Small intestine (tissue), 7 donors: ENCODE data around the gene MCF2L2. TPM values are rescaled to one million over a fixed set of nuclear protein-coding genes. Genes with fewer than 3 reads are reported as not detected.
"Not testable (repeated sequence)": the region's sequence is repeated elsewhere in the genome, so short reads cannot be mapped to it uniquely, and the experiment has no call there.

Experiments used
- DNase-seq, 2 donors: peaks; one replicate each; pipeline versions ENCODE4 v3.0.0 to v3.0.0-alpha.2; 2013
- FAIRE-seq: peaks from 2 replicates; lab custom pipeline; 2012; peaks lifted over from hg19 to GRCh38; lab: Jason Lieb, UNC
- H3K27ac ChIP-seq, 3 donors: one replicate each; pipeline ENCODE4 v1.5.1; 2013; ENCODE audit warnings: low read length in 2 of 3, mild to moderate bottlenecking in 2 of 3, control low read depth in 1 of 3, inconsistent platforms in 1 of 3, low read depth in 1 of 3, moderate library complexity in 1 of 3
- H3K27me3 ChIP-seq, 3 donors: one replicate each; pipeline ENCODE4 v1.6.1; 2013; ENCODE audit warnings: low read length in 3 of 3, inconsistent platforms in 1 of 3; ENCODE audit not compliant: control insufficient read depth in 3 of 3, insufficient read depth in 3 of 3
- H3K36me3 ChIP-seq, 3 donors: one replicate each; pipeline ENCODE4 v1.6.1; 2013; ENCODE audit warnings: low read length in 3 of 3, inconsistent platforms in 1 of 3, low read depth in 1 of 3, mild to moderate bottlenecking in 1 of 3, moderate library complexity in 1 of 3; ENCODE audit not compliant: control insufficient read depth in 3 of 3, insufficient read depth in 2 of 3
- H3K4me1 ChIP-seq, 3 donors: one replicate each; pipeline ENCODE4 v1.6.1; 2013; ENCODE audit warnings: low read length in 2 of 3, inconsistent platforms in 1 of 3, low read depth in 1 of 3, mild to moderate bottlenecking in 1 of 3, moderate library complexity in 1 of 3; ENCODE audit not compliant: control insufficient read depth in 3 of 3, insufficient read depth in 2 of 3
- H3K4me3 ChIP-seq, 3 donors: one replicate each; pipeline ENCODE4 v1.5.1; 2013; ENCODE audit warnings: low read length in 3 of 3, control low read depth in 1 of 3, inconsistent platforms in 1 of 3, low read depth in 1 of 3, mild to moderate bottlenecking in 1 of 3, moderate library complexity in 1 of 3
- H3K9me3 ChIP-seq, 2 donors: one replicate each; pipeline ENCODE4 v1.6.1; 2013; ENCODE audit warnings: low read depth in 1 of 2, low read length in 1 of 2; ENCODE audit not compliant: control insufficient read depth in 2 of 2, insufficient read depth in 1 of 2
- WGBS, 3 donors: extraction: QIAGEN DNeasy Blood & Tissue Kit; methylation state at CpG; one replicate each; pipeline ENCODE4 v1.1.7; 2013; 5-methylcytosine and 5-hydroxymethylcytosine counted together
- polyA plus RNA-seq, 4 donors: library from polyadenylated mRNA; stranded (reverse) in 3 of 4; unstranded in 1 of 4; fragments of 200-250 nt in 3 of 4; fragments of 120-200 nt in 1 of 4; gene quantifications; one replicate each; pipeline versions ENCODE4 v1.2.1 to v1.2.3, GENCODE V29; 2013
- donor health status: healthy with polysubstance abuse.
- donor health status: control.
- donor health status: control.
- donor health status: Bipolar disorder and iron deficiency.
- donor health status: healthy.

MCF2L2 gene
- polyA plus RNA-seq, 4 donors: 1.1 to 1.3 (median 1.2) TPM; not detected in 1

- no peaks in the 10 kb centered on the region for H3K36me3 ChIP-seq
- DNase-seq (no peak), FAIRE-seq (no peak)
- peaks cover 0 to 32% (median 3%) of the 10 kb centered on the region in 3 donors for H3K4me1 ChIP-seq
- H3K4me3 ChIP-seq: no peak overlapping the region
- H3K27me3 ChIP-seq: peaks cover 0 to 3% (median 0%) of the 10 kb centered on the region in 3 donors
- 87 to 93% (median 88%) methylated on average over 1 of the region's 1 CpG for WGBS, 3 donors
- peaks cover 5 to 25% of the 10 kb centered on the region in 2 donors for H3K9me3 ChIP-seq
- H3K27ac ChIP-seq: peak overlapping the region in 1 of 3 donors; percentile 60
Observed at GRCh38 chr3:183242431-183242830, 186.0 kb downstream of the MCF2L2 start.

DNA sequence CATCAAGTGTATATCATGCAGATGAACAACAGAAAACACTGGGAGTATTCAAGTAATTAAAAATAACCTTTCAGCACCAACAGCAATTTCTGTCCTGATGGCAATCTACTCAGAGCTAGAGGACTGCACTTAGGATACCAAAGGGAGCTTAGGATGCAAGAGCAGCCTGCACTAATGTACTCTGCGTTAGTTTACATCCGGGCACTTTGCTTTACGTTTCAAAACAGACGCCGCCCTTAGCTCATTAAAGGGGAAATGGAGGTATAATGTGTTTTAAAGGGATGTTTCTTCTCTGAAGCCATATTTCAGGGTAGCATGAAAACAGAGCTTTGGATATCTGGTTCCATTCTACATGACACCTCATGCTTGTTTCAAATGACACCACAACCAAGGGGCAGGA is 189.4 kb downstream of the MCF2L2 start:
- 60 to 93% (median 88%) methylated on average over 5 of the region's 5 CpGs for WGBS, 3 donors
- H3K27ac ChIP-seq: no peak overlapping the region
- peaks cover 5 to 25% of the 10 kb centered on the region in 2 donors for H3K9me3 ChIP-seq
- peaks cover 0 to 5% (median 3%) of the 10 kb centered on the region in 3 donors for H3K4me1 ChIP-seq
- H3K4me3 ChIP-seq: no peak overlapping the region
- FAIRE-seq (no peak), DNase-seq (no peak)
- peaks cover 0 to 3% (median 0%) of the 10 kb centered on the region in 3 donors for H3K27me3 ChIP-seq
- no peaks in the 10 kb centered on the region for H3K36me3 ChIP-seq

- FAIRE-seq (no peak), DNase-seq (peak in 1 of 2 donors; percentile 12)
- H3K36me3 ChIP-seq: no peaks in the 10 kb centered on the region
- WGBS, 3 donors: 49 to 63% (median 60%) methylated on average over 4 of the region's 4 CpGs
- peak overlapping the region in 1 of 3 donors; percentile 3 for H3K27ac ChIP-seq
- H3K4me1 ChIP-seq: peaks cover 0 to under 1% (median 0%) of the 10 kb centered on the region in 3 donors
- H3K9me3 ChIP-seq: no peaks in the 10 kb centered on the region
- H3K4me3 ChIP-seq: no peak overlapping the region
- H3K27me3 ChIP-seq: no peaks in the 10 kb centered on the region
Observed at GRCh38 chr3:183233966-183234365, 194.5 kb downstream of the MCF2L2 start.

DNA sequence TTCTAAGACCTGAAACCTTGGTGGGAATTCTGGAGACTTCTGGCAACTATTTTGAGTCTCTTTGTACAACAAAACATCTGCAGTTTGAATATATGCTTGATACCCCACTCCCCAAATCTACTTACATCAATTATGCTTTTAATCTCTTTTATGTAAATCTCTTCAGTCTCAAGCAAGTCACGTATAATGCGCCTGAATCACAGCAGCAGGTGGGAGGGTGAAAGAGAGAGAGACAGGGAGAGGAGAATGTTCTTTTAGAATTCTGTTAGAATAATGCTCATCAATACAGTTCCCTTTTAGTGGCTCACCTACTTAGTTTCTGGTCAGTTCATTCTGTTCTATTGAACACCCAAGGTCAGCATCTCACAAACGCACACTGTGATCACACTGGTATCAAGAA is 197.6 kb downstream of the MCF2L2 start:
- H3K4me1 ChIP-seq: peaks cover 0 to 17% (median 4%) of the 10 kb centered on the region in 3 donors
- no peak for DNase-seq
- no peak overlapping the region for H3K27ac ChIP-seq
- no peaks in the 10 kb centered on the region for H3K9me3 ChIP-seq
- FAIRE-seq: no peak
- H3K27me3 ChIP-seq: no peaks in the 10 kb centered on the region
- WGBS, 3 donors: 92 to 95% (median 92%) methylated on average over 3 of the region's 3 CpGs
- no peaks in the 10 kb centered on the region for H3K36me3 ChIP-seq
- H3K4me3 ChIP-seq: no peak overlapping the region

DNA sequence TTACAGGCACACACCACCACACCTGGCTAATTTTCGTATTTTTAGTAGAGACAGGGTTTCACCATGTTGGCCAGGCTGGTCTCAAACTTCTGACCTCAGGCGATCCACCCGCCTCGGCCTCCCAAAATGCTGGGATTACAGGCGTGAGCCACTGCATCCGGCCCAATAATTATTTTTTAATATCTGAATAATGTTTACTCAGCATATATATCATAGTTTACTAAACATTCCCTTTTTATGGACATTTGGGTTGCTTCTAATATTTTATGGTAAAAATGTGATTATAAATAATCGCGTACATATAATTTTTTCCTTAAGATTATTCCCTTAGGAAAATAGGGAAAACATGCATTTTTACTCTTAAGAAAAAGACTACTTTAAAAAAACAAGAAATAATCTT is 198.2 kb downstream of the MCF2L2 start:
- FAIRE-seq, H3K36me3 ChIP-seq, H3K4me3 ChIP-seq, H3K27me3 ChIP-seq, H3K27ac ChIP-seq, H3K9me3 ChIP-seq, DNase-seq: not testable (repeated sequence)
- H3K4me1 ChIP-seq: peaks cover 0 to 22% (median 6%) of the 10 kb centered on the region in 3 donors
- WGBS, 3 donors: 94 to 95% (median 95%) methylated on average over 8 of the region's 8 CpGs

GRCh38 chr3:183229178-183229577 is 199.2 kb downstream of the MCF2L2 start:
- Histone ChIP-seq H3K36me3 (no peaks in the 10 kb centered on the region), H3K9me3 (no peaks in the 10 kb centered on the region)

GRCh38 chr3:183227586-183227985 is 200.8 kb downstream of the MCF2L2 start:
- Histone ChIP-seq H3K27ac (peak overlapping the region in 2 of 3 donors; percentile 77 to 85), H3K4me3 (no peak overlapping the region), H3K4me1 (peaks cover 0 to 48% (median 18%) of the 10 kb centered on the region in 3 donors), H3K9me3 (no peaks in the 10 kb centered on the region), H3K36me3 (no peaks in the 10 kb centered on the region), H3K27me3 (no peaks in the 10 kb centered on the region)
- DNase-seq: peak; percentile 52 to 91
- 46 to 80% (median 72%) methylated on average over 4 of the region's 4 CpGs for WGBS, 3 donors
- no peak for FAIRE-seq

More at GRCh38 chr3:183229178-183229577, 199.2 kb downstream of the MCF2L2 start:
- H3K27me3 ChIP-seq: no peaks in the 10 kb centered on the region
- peaks cover 0 to 32% (median 12%) of the 10 kb centered on the region in 3 donors for H3K4me1 ChIP-seq
- FAIRE-seq (no peak), DNase-seq (no peak)
- no peak overlapping the region for H3K27ac ChIP-seq
- H3K4me3 ChIP-seq: no peak overlapping the region
- 75 to 84% (median 79%) methylated on average over 1 of the region's 1 CpG for WGBS, 3 donors

- Histone ChIP-seq H3K27ac (peak overlapping the region in 1 of 3 donors; percentile 85), H3K4me3 (no peak overlapping the region), H3K4me1 (peaks cover 0 to 55% (median 20%) of the 10 kb centered on the region in 3 donors), H3K9me3 (no peaks in the 10 kb centered on the region), H3K27me3 (no peaks in the 10 kb centered on the region), H3K36me3 (no peaks in the 10 kb centered on the region)
- 20 to 70% (median 45%) methylated on average over 9 of the region's 9 CpGs for WGBS, 3 donors
- DNase-seq: peak; percentile 90
- no peak for FAIRE-seq
Observed at GRCh38 chr3:183226333-183226890, 202.0 kb downstream of the MCF2L2 start.
